Astrocyte of the hippocampus (primary cell): ENCODE data around the gene SMIM38.
A peak's percentile ranks its signal among the peaks of the same experiment; 100 is the strongest.
"Not testable (repeated sequence)": the region's sequence is repeated elsewhere in the genome, so short reads cannot be mapped to it uniquely, and the experiment has no call there.

Experiments
- DNase-seq: peaks from one replicate; pipeline ENCODE4 v3.0.0; 2011; ENCODE audit warnings: low read depth, low spot score

The SMIM38 gene

DNA sequence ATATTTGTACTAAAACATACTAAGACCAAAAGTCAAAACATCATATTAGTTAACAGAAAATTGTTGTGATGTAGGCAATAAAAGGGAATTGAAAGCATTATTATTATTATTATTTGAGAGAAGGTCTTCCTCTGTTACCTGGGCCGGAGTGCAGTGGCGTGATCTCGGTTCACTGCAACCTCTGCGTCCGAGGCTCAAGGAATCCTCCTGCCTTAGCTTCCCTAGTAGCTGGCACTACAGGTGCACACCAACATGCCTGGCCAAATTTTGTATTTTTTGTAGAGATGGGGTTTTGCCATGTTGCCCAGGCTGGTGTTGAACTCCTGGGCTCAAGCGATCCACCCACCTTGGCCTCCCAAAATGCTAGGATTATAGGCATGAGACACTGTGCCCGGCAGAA, 15.6 kb upstream of the SMIM38 start:
- not testable (repeated sequence) for DNase-seq

GRCh38 chr11:69140635-69141034, 15.1 kb upstream of the SMIM38 start:
- no peak for DNase-seq

GRCh38 chr11:69141742-69142141, 14.0 kb upstream of the SMIM38 start:
- DNase-seq: no peak

- no peak for DNase-seq
These were observed 12.8 kb upstream of the SMIM38 start for GRCh38 chr11:69142895-69143294.

DNA sequence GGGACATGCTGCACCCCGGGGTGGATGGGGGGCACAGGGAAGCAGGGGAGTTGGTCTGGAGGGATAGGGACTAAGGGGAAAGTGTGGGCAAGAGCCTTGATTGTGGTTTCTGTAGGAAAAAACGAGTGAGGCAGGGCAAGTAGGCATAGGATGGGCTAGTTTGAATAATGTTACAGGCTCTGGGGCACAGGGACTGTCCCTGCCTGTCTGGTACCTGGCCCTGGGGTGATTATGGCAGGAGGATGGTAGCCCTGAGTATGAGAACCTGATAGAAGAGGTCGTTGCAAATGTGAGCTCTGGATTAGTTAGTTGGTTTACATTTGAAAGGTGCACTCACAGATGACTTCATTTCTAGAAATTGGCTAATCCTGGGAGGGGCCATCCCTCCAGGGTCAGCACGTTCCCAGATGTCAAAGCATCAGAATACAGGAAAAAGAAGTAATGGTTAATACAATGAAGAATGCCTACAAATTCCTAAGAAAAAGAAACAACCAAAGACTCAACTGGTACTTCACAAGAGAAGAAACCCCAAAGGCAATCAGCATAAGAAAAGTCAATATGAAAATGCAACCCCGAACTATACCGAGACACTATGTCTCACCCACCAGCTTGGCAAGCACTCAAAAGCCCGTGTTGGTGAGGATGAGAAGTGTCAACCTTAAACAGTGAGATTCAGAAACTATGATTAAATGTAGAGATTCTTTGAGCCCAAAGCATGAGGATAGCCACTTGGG, 11.3 kb upstream of the SMIM38 start:
- DNase-seq: no peak

- no peak for DNase-seq
These were observed 10.7 kb upstream of the SMIM38 start for GRCh38 chr11:69145050-69145380.

DNA sequence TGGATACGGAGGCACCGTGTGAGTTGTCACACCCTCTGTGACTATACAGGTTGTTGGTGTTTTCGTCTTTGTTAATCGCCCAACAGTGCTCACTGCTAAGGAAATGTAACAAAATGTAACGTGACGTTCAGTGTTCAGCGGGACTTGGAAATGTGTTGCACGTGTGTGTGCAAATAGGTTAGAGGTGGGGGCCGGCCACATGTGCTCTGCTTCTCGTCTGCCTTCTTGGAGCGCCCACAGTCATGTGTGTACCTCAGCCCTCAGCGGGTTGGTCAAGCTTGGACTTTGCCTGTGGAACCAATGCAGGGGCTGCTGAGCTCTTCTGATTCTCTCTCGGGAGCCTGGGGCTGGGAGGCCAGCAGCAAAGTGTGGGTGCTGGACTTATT, 7.4 kb upstream of the SMIM38 start:
- no peak for DNase-seq

DNA sequence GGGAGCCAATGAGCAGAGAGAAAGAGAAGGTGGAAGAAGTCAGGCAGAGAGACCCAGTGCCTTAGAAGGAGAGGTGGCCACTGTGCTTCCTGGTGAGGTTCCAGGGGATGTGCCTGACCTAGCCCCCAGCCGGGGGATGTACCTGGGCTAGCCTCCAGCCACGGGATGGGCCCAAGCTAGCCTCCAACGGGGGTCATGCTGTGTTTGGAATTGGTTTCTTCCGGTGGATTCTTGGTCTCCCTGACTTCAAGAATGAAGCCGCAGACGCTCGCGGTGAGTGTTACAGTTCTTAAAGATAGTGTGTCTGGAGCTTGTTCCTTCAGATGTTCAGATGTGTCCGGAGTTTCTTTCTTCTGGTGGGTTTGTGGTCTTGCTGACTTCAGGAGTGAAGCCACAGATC, 6.9 kb upstream of the SMIM38 start:
- no peak for DNase-seq

DNA sequence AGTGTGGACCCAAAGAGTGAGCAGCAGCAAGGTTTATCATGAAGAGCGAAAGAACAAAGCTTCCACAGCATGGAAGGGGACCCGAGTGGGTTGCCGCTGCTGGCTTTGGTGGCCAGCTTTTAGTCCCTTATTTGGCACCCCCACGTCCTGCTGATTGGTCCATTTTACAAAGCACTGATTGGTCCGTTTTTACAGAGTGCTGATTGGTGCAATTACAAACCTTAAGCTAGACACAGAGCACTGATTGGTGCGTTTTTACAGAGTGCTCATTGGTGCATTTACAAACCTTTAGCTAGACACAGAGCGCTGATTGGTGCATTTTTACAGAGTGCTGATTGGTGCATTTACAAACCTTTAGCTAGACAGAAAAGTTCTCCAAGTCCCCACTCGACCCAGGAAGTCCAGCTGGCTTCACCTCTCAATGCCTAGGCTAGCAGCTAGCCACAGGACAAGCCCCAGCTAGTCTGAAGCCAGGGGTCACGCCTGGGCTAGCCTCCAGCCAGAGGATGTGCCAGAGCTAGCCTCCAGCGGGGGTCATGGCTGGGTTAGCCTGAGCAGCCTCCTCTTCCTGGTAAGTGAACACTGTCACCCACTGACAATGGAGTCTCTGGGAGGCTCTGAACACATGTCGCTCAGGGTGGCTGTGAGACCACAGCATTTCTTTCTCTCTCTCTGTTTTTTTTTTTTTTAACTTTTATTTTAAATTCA, 6.2 kb upstream of the SMIM38 start:
- not testable (repeated sequence) for DNase-seq

GRCh38 chr11:69150175-69150574, 5.6 kb upstream of the SMIM38 start:
- no peak for DNase-seq

DNA sequence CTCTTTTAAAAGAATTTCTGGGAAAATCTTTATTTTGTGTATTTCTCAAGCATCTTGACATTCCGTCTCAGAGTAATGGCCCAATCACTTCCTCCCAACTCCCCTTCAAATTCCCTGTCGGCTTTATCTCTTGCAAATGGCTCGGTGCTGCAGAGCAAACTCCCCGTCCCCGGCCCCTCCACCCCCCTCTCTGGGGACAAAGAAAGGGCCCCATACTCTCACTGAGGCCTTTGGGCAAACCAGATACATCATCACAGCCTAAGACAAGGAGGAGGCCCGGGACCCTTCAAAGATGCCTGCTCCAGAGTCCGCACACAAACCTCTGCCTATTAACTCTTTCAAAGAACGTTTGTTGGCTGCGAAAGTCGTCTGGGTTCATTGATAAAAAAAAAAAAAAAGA, 3.9 kb upstream of the SMIM38 start:
- DNase-seq: no peak

GRCh38 chr11:69152733-69153421, 2.9 kb upstream of the SMIM38 start:
- peak; percentile 67 for DNase-seq

DNA sequence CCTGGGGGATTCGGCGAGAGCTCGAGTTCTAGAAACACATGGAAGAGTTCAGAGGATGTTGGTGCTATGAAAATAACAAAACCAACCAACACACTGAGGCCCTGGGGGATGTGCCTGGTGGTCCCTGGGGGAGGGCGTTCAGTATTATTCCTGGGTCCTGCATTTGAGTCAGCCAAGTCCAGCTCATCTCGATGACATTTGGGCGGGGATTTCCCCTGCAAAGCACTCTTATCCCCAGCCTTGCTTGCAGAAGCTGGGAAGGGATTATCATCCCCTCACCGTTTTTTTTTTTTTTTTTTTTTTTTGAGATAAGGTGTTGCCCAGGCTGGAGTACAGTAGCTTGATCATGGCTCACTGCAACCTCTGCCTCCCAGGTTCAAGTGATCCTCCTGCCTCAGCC, 2.1 kb upstream of the SMIM38 start:
- peak; percentile 52 for DNase-seq

DNA sequence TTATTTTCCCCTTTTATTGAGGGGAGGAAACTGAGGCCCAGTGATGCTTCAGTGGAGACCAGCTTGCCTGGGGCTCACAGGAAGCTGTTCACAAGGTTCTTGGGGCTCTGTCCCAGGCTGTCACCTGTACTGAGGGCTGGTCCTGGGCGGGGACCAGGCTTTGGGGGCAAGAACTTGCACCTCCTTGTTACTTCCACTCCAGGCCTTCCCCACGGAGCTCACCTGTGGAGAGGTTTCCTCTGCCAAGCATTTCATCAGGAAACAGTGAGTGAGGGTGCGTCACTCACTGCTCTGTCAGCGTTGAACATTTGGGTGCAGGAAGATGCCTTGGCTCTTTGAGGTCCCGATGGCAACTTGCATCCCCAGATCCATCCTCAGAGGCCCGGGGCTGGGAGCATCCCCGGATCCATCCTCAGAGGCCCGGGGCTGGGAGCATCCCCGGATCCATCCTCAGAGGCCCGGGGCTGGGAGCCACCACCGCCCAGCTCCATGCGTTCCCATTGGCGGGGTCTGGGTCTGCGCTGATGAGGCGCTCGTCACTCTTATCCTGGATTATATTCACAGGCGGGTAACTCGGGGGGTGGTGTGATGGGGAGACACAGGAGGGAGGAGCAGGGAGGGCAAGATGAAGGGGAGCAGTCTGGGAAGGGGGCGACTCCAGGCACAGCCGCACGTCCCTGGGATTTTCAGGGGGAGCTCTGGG, 1.4 kb upstream of the SMIM38 start:
- DNase-seq: no peak

GRCh38 chr11:69154938-69155301, 815 bp upstream of the SMIM38 start:
- DNase-seq: no peak

DNA sequence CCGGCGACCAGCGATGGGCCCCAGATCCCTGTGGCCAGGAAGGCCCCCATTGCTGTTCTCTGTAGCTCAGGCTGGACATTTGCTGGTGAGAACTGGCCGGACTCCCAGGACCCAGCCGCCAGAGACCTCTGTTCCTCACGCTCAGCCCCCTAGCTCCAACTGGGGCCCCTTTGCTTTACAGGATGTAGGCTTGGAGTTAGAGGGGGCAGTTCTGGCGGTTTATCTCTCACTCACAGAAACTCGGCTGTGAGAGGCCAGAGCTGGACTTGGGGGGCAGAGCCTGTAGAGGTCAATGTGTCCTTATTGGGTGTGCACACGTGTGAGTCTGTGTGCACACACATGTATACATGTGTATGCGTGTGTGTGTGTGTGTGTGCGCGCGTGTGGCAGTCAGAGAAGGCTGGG, 502 bp downstream of the SMIM38 start:
- DNase-seq: no peak

DNA sequence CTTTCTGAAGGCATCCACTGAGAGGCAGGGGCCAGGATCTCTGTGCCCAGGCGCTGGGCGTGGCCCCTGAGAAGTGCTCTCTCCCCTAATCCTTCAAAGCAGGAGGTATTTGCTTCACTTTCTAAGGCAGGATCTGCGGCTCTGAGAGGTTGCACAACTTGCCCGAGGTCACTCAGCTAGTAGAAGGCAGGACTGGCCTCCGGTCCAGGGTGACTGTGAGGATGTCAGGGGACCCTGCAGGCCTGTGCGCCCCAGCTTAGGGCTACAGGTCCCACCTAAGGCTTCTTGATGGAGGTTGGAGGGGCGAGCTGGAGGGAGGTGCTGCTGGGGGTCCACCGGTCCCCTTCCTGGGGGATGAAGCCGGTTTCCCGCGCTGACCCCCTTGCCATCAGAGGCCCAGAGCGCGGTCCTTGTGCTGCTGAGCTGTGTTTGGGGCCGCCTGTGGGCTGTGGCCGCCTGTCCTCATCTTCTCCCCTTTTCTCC, 979 bp downstream of the SMIM38 start:
- no peak for DNase-seq

DNA sequence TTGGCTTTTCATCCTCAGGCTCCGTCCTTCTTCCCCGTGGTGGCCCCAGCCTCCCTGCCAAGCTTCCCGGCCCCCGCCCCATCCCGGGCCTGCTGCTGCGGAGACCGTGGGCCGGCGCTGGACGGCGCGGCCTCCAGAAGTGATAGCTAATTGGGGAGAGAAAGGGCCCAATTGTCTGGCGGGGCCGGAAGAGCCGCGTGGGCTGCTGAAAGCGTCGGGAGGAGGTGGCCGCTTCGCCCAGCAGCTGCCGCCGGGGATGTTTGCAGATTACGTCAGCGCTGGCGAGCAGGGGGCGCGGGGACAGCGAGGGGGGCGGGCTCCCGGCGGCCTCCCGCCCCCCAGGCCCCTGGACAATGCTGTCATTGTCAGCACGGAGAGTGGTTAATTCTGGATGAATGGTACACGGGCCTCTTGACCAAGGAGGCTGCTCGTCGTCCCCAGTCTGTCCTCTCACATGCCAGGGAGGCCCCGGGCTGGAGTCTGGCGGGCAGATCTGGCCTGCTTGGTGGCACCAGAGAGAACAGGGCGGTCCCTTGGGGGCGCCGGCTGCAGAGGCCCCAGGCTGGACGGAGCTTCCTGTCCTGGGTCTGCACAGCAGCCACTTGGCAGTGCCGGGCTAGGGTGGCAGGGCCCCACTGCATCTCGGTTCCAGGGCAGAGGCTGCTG, 1.6 kb downstream of the SMIM38 start:
- DNase-seq: peak; percentile 85

- no peak for DNase-seq
These were observed 2.1 kb downstream of the SMIM38 start for GRCh38 chr11:69157822-69158231.

DNA sequence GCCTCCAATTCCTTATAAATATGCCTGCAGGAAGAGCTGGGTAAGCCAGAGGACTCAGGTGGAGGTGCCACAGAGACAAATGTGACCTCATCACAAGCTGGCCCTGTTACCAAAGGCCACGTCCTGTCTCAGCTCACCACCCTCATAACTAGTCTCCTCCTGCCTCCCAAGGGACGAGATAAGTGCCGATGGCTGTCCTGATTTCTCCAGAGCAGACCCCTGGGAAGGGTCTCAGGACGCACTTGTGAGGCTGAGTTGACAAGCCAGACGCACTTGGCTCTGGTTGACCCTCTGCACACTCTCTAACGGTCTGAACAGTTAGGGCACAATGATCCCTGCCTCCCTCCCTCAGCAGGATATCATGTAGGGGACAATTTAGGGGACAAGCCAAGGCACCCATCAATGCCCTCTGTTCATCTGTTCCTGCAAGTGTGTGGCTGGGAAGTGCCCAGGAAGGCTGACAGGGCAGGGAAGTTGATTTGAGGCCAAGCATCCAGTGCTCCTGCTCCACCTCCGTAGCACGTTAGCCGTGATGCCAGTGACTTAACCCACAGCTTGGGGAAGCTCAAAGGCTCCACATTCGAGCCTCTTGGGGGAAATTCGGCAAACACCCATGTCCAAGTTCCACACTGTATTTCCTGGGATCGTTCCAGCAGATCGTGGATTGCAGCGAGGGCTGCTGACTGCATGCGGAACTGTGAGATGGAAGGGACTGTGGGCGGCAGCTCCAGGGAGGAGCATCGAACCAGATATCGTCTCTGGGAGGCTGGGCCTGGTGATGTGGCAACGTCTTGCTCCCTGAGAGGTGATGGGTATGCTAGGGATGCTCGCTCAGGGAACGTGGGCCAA, 2.8 kb downstream of the SMIM38 start:
- DNase-seq: no peak
